Keratinocyte (primary cell): ENCODE measurements around the gene BGN.

Experiments used
- EZH2 ChIP-seq: IDR thresholded peaks from one replicate; pipeline ENCODE4 v1.6.1; 2012; ENCODE audit warnings: inconsistent platforms, mild to moderate bottlenecking, low read length, moderate library complexity
- TF ChIP-seq, protein P1 (sequence below), 3 experiments: IDR thresholded peaks in 1 of 3; conservative IDR thresholded peaks in 1 of 3; optimal IDR thresholded peaks in 1 of 3; 2 replicates in 2 of 3; 3 replicates in 1 of 3; pipeline versions ENCODE3 to v1.5.1; 2011; ENCODE audit warnings: low read length in 3 of 3, mild to moderate bottlenecking in 3 of 3, moderate library complexity in 2 of 3, control low read depth in 1 of 3, inconsistent platforms in 1 of 3; ENCODE audit not compliant: insufficient read depth in 2 of 3; ENCODE audit errors: extremely low read depth in 1 of 3

- TF ChIP-seq, protein P1, sequence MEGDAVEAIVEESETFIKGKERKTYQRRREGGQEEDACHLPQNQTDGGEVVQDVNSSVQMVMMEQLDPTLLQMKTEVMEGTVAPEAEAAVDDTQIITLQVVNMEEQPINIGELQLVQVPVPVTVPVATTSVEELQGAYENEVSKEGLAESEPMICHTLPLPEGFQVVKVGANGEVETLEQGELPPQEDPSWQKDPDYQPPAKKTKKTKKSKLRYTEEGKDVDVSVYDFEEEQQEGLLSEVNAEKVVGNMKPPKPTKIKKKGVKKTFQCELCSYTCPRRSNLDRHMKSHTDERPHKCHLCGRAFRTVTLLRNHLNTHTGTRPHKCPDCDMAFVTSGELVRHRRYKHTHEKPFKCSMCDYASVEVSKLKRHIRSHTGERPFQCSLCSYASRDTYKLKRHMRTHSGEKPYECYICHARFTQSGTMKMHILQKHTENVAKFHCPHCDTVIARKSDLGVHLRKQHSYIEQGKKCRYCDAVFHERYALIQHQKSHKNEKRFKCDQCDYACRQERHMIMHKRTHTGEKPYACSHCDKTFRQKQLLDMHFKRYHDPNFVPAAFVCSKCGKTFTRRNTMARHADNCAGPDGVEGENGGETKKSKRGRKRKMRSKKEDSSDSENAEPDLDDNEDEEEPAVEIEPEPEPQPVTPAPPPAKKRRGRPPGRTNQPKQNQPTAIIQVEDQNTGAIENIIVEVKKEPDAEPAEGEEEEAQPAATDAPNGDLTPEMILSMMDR (optimal IDR thresholded peaks at IDR 0.05 in 1 of 3, IDR thresholded peaks at IDR 0.05 in 1 of 3, conservative IDR thresholded peaks at IDR 0.05 in 1 of 3; ENCODE audit: extremely low read depth in 1 of 3, insufficient read depth in 2 of 3, low read length in 3 of 3) = no peak
- no peak for TF ChIP-seq EZH2
These were observed 38.3 kb downstream of the BGN start for GRCh38 chrX:153533091-153533490.
